Measurements from ENCODE around the gene LRRC23.

DNA sequence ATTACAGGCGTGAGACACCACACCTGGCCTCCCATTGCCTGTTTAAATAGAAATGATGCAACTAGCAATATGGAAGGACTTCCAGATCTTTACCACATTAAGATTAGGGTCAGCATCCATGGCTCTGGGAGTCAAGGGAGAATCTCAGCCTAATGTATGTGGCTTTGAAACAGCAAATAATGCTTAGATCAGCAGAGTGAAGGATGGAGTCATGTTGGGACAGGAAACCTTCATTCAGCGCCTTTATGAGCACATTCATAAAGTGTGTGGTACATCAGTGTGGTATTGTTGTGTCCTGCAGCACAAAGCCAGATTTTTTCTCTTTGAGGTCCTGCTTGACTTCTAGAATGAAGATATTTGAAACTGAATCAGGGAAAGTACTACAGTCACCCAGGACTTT lies 16.3 kb upstream of the LRRC23 start:
- TF ChIP-seq CTCF (IDR thresholded peaks at IDR 0.05) (no peak), TAF1 (IDR thresholded peaks at IDR 0.05; ENCODE audit: borderline replicate concordance, low read depth, low read length) (no peak), ELF1 (IDR thresholded peaks at IDR 0.05) (no peak), TEAD4 (IDR thresholded peaks at IDR 0.05; ENCODE audit: borderline replicate concordance, insufficient read depth) (no peak), MAX (IDR thresholded peaks at IDR 0.05; ENCODE audit: low read depth) (no peak), YY1 (IDR thresholded peaks at IDR 0.05; ENCODE audit: low read depth) (no peak), SMC3 (IDR thresholded peaks at IDR 0.05; ENCODE audit: low read depth, low read length) (no peak), TCF12 (IDR thresholded peaks at IDR 0.05) (no peak), REST (IDR thresholded peaks at IDR 0.05; ENCODE audit: low read depth, low read length) (no peak), EZH2phosphoT487 (IDR thresholded peaks at IDR 0.05; ENCODE audit: borderline replicate concordance, low read depth) (no peak)
- TF ChIP-seq, protein P1, sequence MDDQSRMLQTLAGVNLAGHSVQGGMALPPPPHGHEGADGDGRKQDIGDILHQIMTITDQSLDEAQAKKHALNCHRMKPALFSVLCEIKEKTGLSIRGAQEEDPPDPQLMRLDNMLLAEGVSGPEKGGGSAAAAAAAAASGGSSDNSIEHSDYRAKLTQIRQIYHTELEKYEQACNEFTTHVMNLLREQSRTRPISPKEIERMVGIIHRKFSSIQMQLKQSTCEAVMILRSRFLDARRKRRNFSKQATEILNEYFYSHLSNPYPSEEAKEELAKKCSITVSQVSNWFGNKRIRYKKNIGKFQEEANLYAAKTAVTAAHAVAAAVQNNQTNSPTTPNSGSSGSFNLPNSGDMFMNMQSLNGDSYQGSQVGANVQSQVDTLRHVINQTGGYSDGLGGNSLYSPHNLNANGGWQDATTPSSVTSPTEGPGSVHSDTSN (IDR thresholded peaks at IDR 0.05) = no peak
